H4 (cell line): ENCODE measurements around the gene SEC16A. TPM values are rescaled to one million over a fixed set of nuclear protein-coding genes. Genes with fewer than 3 reads are reported as not detected.

Experiments
- DNase-seq: peaks from one replicate; pipeline ENCODE4 v3.0.0-alpha.2; 2015; ENCODE audit warnings: low spot score
- total RNA-seq: library from RNA; depleted of rRNA; stranded (reverse); fragments of >200 nt; shearing (Covaris generic); gene quantifications from 2 replicates; pipeline ENCODE4 v1.2.3, GENCODE V29; 2014

The SEC16A gene
- total RNA-seq, 1 experiment from 2014 or later, result 19.0 TPM

- DNase-seq, result no peak
Measured at GRCh38 chr9:136502196-136502595, 19.4 kb upstream of the SEC16A start.

- no peak for DNase-seq
Measured at GRCh38 chr9:136501686-136502085, 18.8 kb upstream of the SEC16A start.

- DNase-seq, result no peak
Measured at GRCh38 chr9:136499935-136500910, 17.4 kb upstream of the SEC16A start.

- DNase-seq, result no peak
Measured at GRCh38 chr9:136499071-136499934, 16.5 kb upstream of the SEC16A start.

- DNase-seq, result no peak
Measured at GRCh38 chr9:136497916-136498695, 15.3 kb upstream of the SEC16A start.

GRCh38 chr9:136496801-136497620, 14.2 kb upstream of the SEC16A start:
- no peak for DNase-seq

- no peak for DNase-seq
Measured at GRCh38 chr9:136496181-136496580, 13.3 kb upstream of the SEC16A start.

GRCh38 chr9:136495238-136495800, 12.5 kb upstream of the SEC16A start:
- no peak for DNase-seq

- no peak for DNase-seq
Measured at GRCh38 chr9:136494531-136495215, 11.8 kb upstream of the SEC16A start.

- no peak for DNase-seq
Measured at GRCh38 chr9:136494012-136494411, 11.2 kb upstream of the SEC16A start.

GRCh38 chr9:136493567-136493971, 10.7 kb upstream of the SEC16A start:
- no peak for DNase-seq

GRCh38 chr9:136492978-136493522, 10.2 kb upstream of the SEC16A start:
- DNase-seq, result no peak

- no peak for DNase-seq
Measured at GRCh38 chr9:136489731-136490130, 6.9 kb upstream of the SEC16A start.

- peak; percentile 35 for DNase-seq
Measured at GRCh38 chr9:136488247-136489214, 5.7 kb upstream of the SEC16A start.

- DNase-seq, result no peak
Measured at GRCh38 chr9:136487672-136488071, 4.8 kb upstream of the SEC16A start.

- no peak for DNase-seq
Measured at GRCh38 chr9:136486823-136487620, 4.2 kb upstream of the SEC16A start.

GRCh38 chr9:136486131-136486530, 3.3 kb upstream of the SEC16A start:
- DNase-seq, result no peak
